GM12865 (cell line): ENCODE data around the gene PHF21A.

Source experiments
- DNase-seq: peaks from one replicate; pipeline ENCODE4 v3.0.0; 2010; ENCODE audit warnings: low read depth
- H3K4me3 ChIP-seq: 2 replicates; pipeline ENCODE4 v1.5.1; 2011; ENCODE audit warnings: mild to moderate bottlenecking, low read depth, low read length, control low read depth
- CTCF ChIP-seq: IDR thresholded peaks from 2 replicates; pipeline ENCODE4 v1.5.1; 2011; ENCODE audit warnings: low read length, control low read depth, low read depth, inconsistent platforms; ENCODE audit not compliant: insufficient read depth; ENCODE audit errors: missing control alignments

Gene PHF21A

GRCh38 chr11:45947885-45948284 is 173.4 kb downstream of the PHF21A start:
- no peak overlapping the region for H3K4me3 ChIP-seq
- no peak for TF ChIP-seq CTCF
- DNase-seq, result no peak

GRCh38 chr11:45945397-45945999 is 175.8 kb downstream of the PHF21A start:
- no peak for DNase-seq
- H3K4me3 ChIP-seq, result no peak overlapping the region
- no peak for TF ChIP-seq CTCF

GRCh38 chr11:45942381-45942780 is 178.9 kb downstream of the PHF21A start:
- no peak for DNase-seq
- H3K4me3 ChIP-seq, result no peak overlapping the region
- TF ChIP-seq CTCF, result no peak

GRCh38 chr11:45941285-45941684 is 180.0 kb downstream of the PHF21A start:
- no peak for TF ChIP-seq CTCF
- DNase-seq, result no peak
- H3K4me3 ChIP-seq, result no peak overlapping the region

GRCh38 chr11:45939836-45940235 is 181.4 kb downstream of the PHF21A start:
- no peak for TF ChIP-seq CTCF
- no peak overlapping the region for H3K4me3 ChIP-seq
- DNase-seq, result no peak

- no peak for TF ChIP-seq CTCF
- no peak overlapping the region for H3K4me3 ChIP-seq
- no peak for DNase-seq
Observed at GRCh38 chr11:45937916-45938315, 183.3 kb downstream of the PHF21A start.

- no peak for DNase-seq
- no peak for TF ChIP-seq CTCF
- H3K4me3 ChIP-seq, result no peak overlapping the region
Observed at GRCh38 chr11:45936511-45937054, 184.7 kb downstream of the PHF21A start.
